K562 (cell line): ENCODE measurements around the gene MGAT4B. TPM values are rescaled to one million over a fixed set of nuclear protein-coding genes. Genes with fewer than 3 reads are reported as not detected.

Experiments used
- ARHGAP35 ChIP-seq: fragments of 450-650 bp; IDR thresholded peaks from 2 replicates; pipeline ENCODE4 v1.6.1; 2018; ENCODE audit not compliant: partially characterized antibody
- BCLAF1 ChIP-seq, 2 experiments: fragments of 450-650 bp in 1 of 2; IDR thresholded peaks; 2 replicates each; pipeline ENCODE4 v1.6.1; 2011 to 2017; ENCODE audit warnings: low read depth in 2 of 2, antibody characterized with exemption in 1 of 2, borderline replicate concordance in 1 of 2, low read length in 1 of 2, mild to moderate bottlenecking in 1 of 2, mixed read lengths in 1 of 2; ENCODE audit not compliant: control insufficient read depth in 1 of 2
- CREB1 ChIP-seq, 2 experiments: sonication (generic) in 1 of 2; formaldehyde crosslinking in 1 of 2; IDR thresholded peaks; 2 replicates each; pipeline versions ENCODE4 v1.6.1 to v1.8.0; 2012 to 2022; ENCODE audit warnings: inconsistent platforms in 1 of 2, mild to moderate bottlenecking in 1 of 2, missing genetic modification reagents in 1 of 2, moderate library complexity in 1 of 2
- CREB5 ChIP-seq: fragments of 250-450 bp; sonication (Bioruptor Pico); IDR thresholded peaks from 2 replicates; pipeline ENCODE4 v1.5.0; 2020; ENCODE audit warnings: mild to moderate bottlenecking
- MED1 ChIP-seq: sonication (generic); formaldehyde crosslinking; IDR thresholded peaks from 2 replicates; pipeline ENCODE4 v1.8.1; 2023; ENCODE audit warnings: missing genetic modification reagents, borderline replicate concordance
- PRPF4 ChIP-seq: fragments of 200-400 bp; formaldehyde crosslinking; IDR thresholded peaks from one replicate; pipeline ENCODE4 v1.6.1; 2017; ENCODE audit warnings: low read length, low read depth, mild to moderate bottlenecking; ENCODE audit not compliant: insufficient read depth, poor library complexity, severe bottlenecking
- RBM22 ChIP-seq: fragments of 200-400 bp; formaldehyde crosslinking; IDR thresholded peaks from 2 replicates; pipeline ENCODE4 v1.6.1; 2018; ENCODE audit warnings: low read length, low read depth; ENCODE audit not compliant: poor library complexity, severe bottlenecking
- RCOR1 ChIP-seq, 2 experiments: IDR thresholded peaks; 2 replicates each; pipeline ENCODE4 v1.6.1; 2012; ENCODE audit warnings: low read depth in 2 of 2, low read length in 2 of 2, borderline replicate concordance in 1 of 2, improper control_type of control experiment in 1 of 2
- SIN3A ChIP-seq, 2 experiments: fragments of 150-350 bp in 1 of 2; IDR thresholded peaks; 2 replicates each; pipeline ENCODE4 v1.6.1; 2011 to 2016; ENCODE audit warnings: borderline replicate concordance in 2 of 2, low read depth in 2 of 2, low read length in 2 of 2, mild to moderate bottlenecking in 2 of 2, moderate library complexity in 2 of 2; ENCODE audit not compliant: control insufficient read depth in 1 of 2
- SP1 ChIP-seq: sonication (generic); formaldehyde crosslinking; IDR thresholded peaks from 2 replicates; pipeline ENCODE4 v1.8.1; 2022; ENCODE audit warnings: mild to moderate bottlenecking, missing genetic modification reagents
- UBTF ChIP-seq, 2 experiments: IDR thresholded peaks; 2 replicates each; pipeline ENCODE4 v1.6.1; 2012; ENCODE audit warnings: improper control_type of control experiment in 2 of 2, low read depth in 2 of 2, low read length in 2 of 2, borderline replicate concordance in 1 of 2
- ZBTB49 ChIP-seq: sonication (generic); formaldehyde crosslinking; IDR thresholded peaks from 2 replicates; pipeline ENCODE4 v1.8.0; 2022; ENCODE audit warnings: missing genetic modification reagents, mild to moderate bottlenecking, borderline replicate concordance
- ZNF175 ChIP-seq: fragments of 200-800 bp; sonication (Bioruptor generic); IDR thresholded peaks from 2 replicates; pipeline ENCODE4 v1.6.1; 2016; ENCODE audit warnings: low read depth, mild to moderate bottlenecking, missing genetic modification characterization, missing compliant biosample characterization
- ZNF3 ChIP-seq: fragments of 250-450 bp; sonication (Bioruptor Pico); IDR thresholded peaks from 2 replicates; pipeline ENCODE4 v1.5.0; 2021; ENCODE audit warnings: mild to moderate bottlenecking, moderate library complexity
- ZNF444 ChIP-seq: fragments of 250-450 bp; sonication (Bioruptor Pico); IDR thresholded peaks from 2 replicates; pipeline ENCODE4 v1.4.0; 2020; ENCODE audit warnings: mild to moderate bottlenecking, moderate library complexity
- ZNF583 ChIP-seq: fragments of 250-450 bp; sonication (Bioruptor Pico); IDR thresholded peaks from 2 replicates; pipeline ENCODE4 v1.4.0; 2020
- polyA plus RNA-seq, 8 experiments: library from polyadenylated mRNA; depleted of rRNA in 4 of 8; stranded (reverse) in 5 of 8; unstranded in 3 of 8; fragments of >200 nt; fragmentation: Nextera tagmentation in 2 of 8; fragmentation: Illumina TruSeq in 1 of 8; extraction: Ambion mirVana in 2 of 8; extraction: Trizol in 1 of 8; gene quantifications; 2 replicates each; pipeline versions ENCODE4 v1.2.1 to v1.2.3, GENCODE V29; 2011 to 2014; ENCODE audit warnings: inconsistent platforms in 1 of 8, missing spikeins in 1 of 8
- total RNA-seq, 7 experiments: library from RNA; depleted of rRNA in 6 of 7; stranded (reverse); fragments of >200 nt in 6 of 7; fragmentation: Illumina TruSeq in 2 of 7; extraction: Trizol in 2 of 7; gene quantifications; 2 replicates each; pipeline versions ENCODE4 v1.2.1 to v1.2.3, GENCODE V29; 2011 to 2021; ENCODE audit warnings: low replicate concordance in 1 of 7

Gene MGAT4B
- total and polyA plus RNA-seq, 9 of the 15 experiments (the other 6 are each of a cell fraction or from before 2014, with no cell fraction given) = 0.34 to 133 (median 75.4) TPM

DNA sequence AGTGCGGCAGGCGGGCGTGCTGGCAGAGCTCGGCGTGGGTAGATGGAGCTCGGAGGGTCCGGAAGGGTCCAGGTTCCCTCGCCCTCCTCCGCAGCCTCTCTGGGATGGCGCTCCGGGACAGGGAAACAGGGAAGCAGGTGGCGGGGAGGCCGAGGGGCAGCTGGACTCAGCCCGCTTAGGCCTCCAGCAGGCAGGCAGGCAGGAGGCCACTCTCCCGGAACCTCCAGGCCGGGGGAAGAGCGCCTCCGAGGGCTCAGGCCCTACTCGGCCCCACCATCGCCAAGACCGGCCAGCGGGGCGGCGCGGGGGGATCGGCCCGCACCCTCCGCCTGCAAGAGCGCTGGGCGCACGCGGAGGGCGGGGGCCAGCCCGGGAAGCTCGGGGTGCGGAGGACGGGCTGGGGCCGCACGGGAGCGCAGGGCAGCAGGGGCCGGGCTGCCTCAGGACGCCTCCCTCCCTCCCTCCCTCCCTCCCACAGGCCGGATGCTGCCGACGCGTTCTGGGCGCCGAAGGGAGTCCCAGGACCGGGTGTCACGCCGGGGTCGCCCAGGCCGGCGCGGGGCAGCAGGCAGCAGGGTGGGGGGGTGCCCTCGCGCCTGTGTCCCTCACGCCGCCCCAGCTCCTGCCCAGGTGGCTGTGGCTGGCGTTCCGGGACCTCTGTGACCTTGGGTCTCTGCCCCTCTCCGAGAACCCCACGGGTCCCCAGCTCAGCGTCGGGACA is 977 bp downstream of the MGAT4B start (continued):
- TF ChIP-seq SIN3A (IDR thresholded peaks at IDR 0.05; ENCODE audit: borderline replicate concordance in 2 of 2, control insufficient read depth in 1 of 2, low read depth in 2 of 2, low read length in 2 of 2) = peak; percentile 17 to 26; a peak in 2 of 4 replicates
- no peak for TF ChIP-seq ZNF583 (CRISPR knock-in tag)
- peak; percentile 19 for TF ChIP-seq RBM22
- no peak for TF ChIP-seq ZNF444 (CRISPR knock-in tag)
- no peak for TF ChIP-seq CREB5
- no peak for TF ChIP-seq ARHGAP35
- TF ChIP-seq ZNF175 = no peak
- peak; percentile 72; the same call in 1 of the 2 replicates for TF ChIP-seq CREB1 (IDR thresholded peaks at IDR 0.05)
- peak; percentile 62; the same call in 1 of the 2 replicates for TF ChIP-seq CREB1 (CRISPR knock-in tag; IDR thresholded peaks at IDR 0.05)
- no peak for TF ChIP-seq SP1 (CRISPR knock-in tag)
- TF ChIP-seq BCLAF1 (IDR thresholded peaks at IDR 0.05; ENCODE audit: borderline replicate concordance in 1 of 2, control insufficient read depth in 1 of 2, low read depth in 2 of 2, low read length in 1 of 2) = no peak
- no peak for TF ChIP-seq PRPF4
- TF ChIP-seq MED1 = no peak
- no peak for TF ChIP-seq ZBTB49 (CRISPR knock-in tag)
- no peak for TF ChIP-seq ZNF3 (CRISPR knock-in tag)
- no peak for TF ChIP-seq RCOR1 (IDR thresholded peaks at IDR 0.05; ENCODE audit: borderline replicate concordance in 1 of 2, low read depth in 2 of 2, low read length in 2 of 2)
- peak; percentile 69 to 85; a peak in 2 of 4 replicates for TF ChIP-seq UBTF (IDR thresholded peaks at IDR 0.05; ENCODE audit: borderline replicate concordance in 1 of 2, low read depth in 2 of 2, low read length in 2 of 2)
